NCI-H748 (cell line): ENCODE results near the gene PCAT6.
"Not testable (repeated sequence)": the region's sequence is repeated elsewhere in the genome, so short reads cannot be mapped to it uniquely, and the experiment has no call there.

Source experiments
- DNase-seq: peaks from one replicate; lab custom pipeline; 2025; ENCODE audit not compliant: unreplicated experiment; lab: John Stamatoyannopoulos, UW

The PCAT6 gene

GRCh38 chr1:202806845-202807450, 3.8 kb upstream of the PCAT6 start:
- DNase-seq: peak; percentile 24

GRCh38 chr1:202807451-202807925, 3.3 kb upstream of the PCAT6 start:
- peak; percentile 26 for DNase-seq

- DNase-seq: peak; percentile 82
Measured at GRCh38 chr1:202807926-202808757, 2.6 kb upstream of the PCAT6 start, which contains the start of gene KDM5B. Gene KDM5B (minus strand): TSS chr1:202808421. CDS start chr1:202808305, 116 bp downstream.

GRCh38 chr1:202809597-202810159, 1.1 kb upstream of the PCAT6 start:
- no peak for DNase-seq

GRCh38 chr1:202810193-202810614, 550 bp upstream of the PCAT6 start:
- peak; percentile 35 for DNase-seq

- peak; percentile 42 for DNase-seq
Measured at GRCh38 chr1:202811296-202812175, 782 bp downstream of the PCAT6 start.

GRCh38 chr1:202812176-202813026, 1.6 kb downstream of the PCAT6 start:
- no peak for DNase-seq

- DNase-seq: no peak
Measured at GRCh38 chr1:202815120-202815519, 4.4 kb downstream of the PCAT6 start.

GRCh38 chr1:202818819-202819218, 8.1 kb downstream of the PCAT6 start:
- no peak for DNase-seq

GRCh38 chr1:202821467-202821866, 10.7 kb downstream of the PCAT6 start:
- DNase-seq: no peak

GRCh38 chr1:202825748-202826147, 15.0 kb downstream of the PCAT6 start:
- no peak for DNase-seq

- DNase-seq: not testable (repeated sequence)
Measured at GRCh38 chr1:202829223-202829622, 18.5 kb downstream of the PCAT6 start.

- no peak for DNase-seq
Measured at GRCh38 chr1:202831906-202832305, 21.2 kb downstream of the PCAT6 start.

- no peak for DNase-seq
Measured at GRCh38 chr1:202834771-202835547, 24.2 kb downstream of the PCAT6 start.

- DNase-seq: no peak
Measured at GRCh38 chr1:202835548-202836072, 24.9 kb downstream of the PCAT6 start.

GRCh38 chr1:202836623-202837403, 26.1 kb downstream of the PCAT6 start:
- DNase-seq: no peak

- DNase-seq: no peak
Measured at GRCh38 chr1:202837746-202838262, 27.1 kb downstream of the PCAT6 start.

GRCh38 chr1:202843081-202843480, 32.3 kb downstream of the PCAT6 start:
- no peak for DNase-seq
